ENCODE measurements around the gene ZNG1A.
A peak's percentile ranks its signal among the peaks of the same experiment; 100 is the strongest.
"Not testable (repeated sequence)": the region's sequence is repeated elsewhere in the genome, so short reads cannot be mapped to it uniquely, and the experiment has no call there.

Gene ZNG1A

GRCh38 chr9:117144-117994 is 61.5 kb downstream of the ZNG1A start:
- H3K4me1 ChIP-seq (ENCODE audit: control insufficient read depth, insufficient read depth, low read length); H3K9me3 ChIP-seq (ENCODE audit: control insufficient read depth, insufficient read depth, low read depth, low read length); H3K4me3 ChIP-seq (ENCODE audit: low read depth, low read length); POLR2A ChIA-PET; H3K36me3 ChIP-seq (ENCODE audit: control insufficient read depth in 2 of 2, insufficient read depth in 1 of 2, low read length in 2 of 2); H3K27ac ChIP-seq (ENCODE audit: extremely low read depth, low read depth, low read length); CTCF ChIA-PET: not testable (repeated sequence)

GRCh38 chr9:116239-117077 is 62.4 kb downstream of the ZNG1A start:
- CTCF ChIA-PET; H3K4me3 ChIP-seq (ENCODE audit: low read depth, low read length); H3K36me3 ChIP-seq (ENCODE audit: control insufficient read depth in 2 of 2, insufficient read depth in 1 of 2, low read length in 2 of 2); H3K4me1 ChIP-seq (ENCODE audit: control insufficient read depth, insufficient read depth, low read length); H3K27ac ChIP-seq (ENCODE audit: extremely low read depth, low read depth, low read length); H3K9me3 ChIP-seq (ENCODE audit: control insufficient read depth, insufficient read depth, low read depth, low read length); POLR2A ChIA-PET: not testable (repeated sequence)

GRCh38 chr9:115118-115451 is 63.8 kb downstream of the ZNG1A start:
- H3K4me3 ChIP-seq (ENCODE audit: low read depth, low read length); H3K4me1 ChIP-seq (ENCODE audit: control insufficient read depth, insufficient read depth, low read length); H3K27ac ChIP-seq (ENCODE audit: extremely low read depth, low read depth, low read length); POLR2A ChIA-PET; H3K9me3 ChIP-seq (ENCODE audit: control insufficient read depth, insufficient read depth, low read depth, low read length); H3K36me3 ChIP-seq (ENCODE audit: control insufficient read depth in 2 of 2, insufficient read depth in 1 of 2, low read length in 2 of 2); CTCF ChIA-PET: not testable (repeated sequence)
- TF ChIP-seq ZNF335 (tag by site-specific recombination; conservative IDR thresholded peaks at IDR 0.05), result peak; percentile 27; the same call in 1 of the 2 replicates

GRCh38 chr9:114267-115117 is 64.4 kb downstream of the ZNG1A start:
- H3K27ac ChIP-seq (ENCODE audit: extremely low read depth, low read depth, low read length), result peak overlapping the region; percentile 31; the same call in 1 of the 2 replicates
- H3K36me3 ChIP-seq (ENCODE audit: control insufficient read depth in 2 of 2, insufficient read depth in 1 of 2, low read length in 2 of 2); H3K9me3 ChIP-seq (ENCODE audit: control insufficient read depth, insufficient read depth, low read depth, low read length); H3K4me1 ChIP-seq (ENCODE audit: control insufficient read depth, insufficient read depth, low read length); CTCF ChIA-PET; POLR2A ChIA-PET: not testable (repeated sequence)
- peak overlapping the region; percentile 47 for H3K4me3 ChIP-seq (ENCODE audit: low read depth, low read length)
- TF ChIP-seq SCRT2 (tag by site-specific recombination; IDR thresholded peaks at IDR 0.05) (0 out of 2 replicates have a peak, but pooled peaks have one; percentile 9), ZNF335 (tag by site-specific recombination; conservative IDR thresholded peaks at IDR 0.05) (peak; percentile 38; the same call in 1 of the 2 replicates)

- H3K4me1 ChIP-seq (ENCODE audit: control insufficient read depth, insufficient read depth, low read length); POLR2A ChIA-PET; H3K9me3 ChIP-seq (ENCODE audit: control insufficient read depth, insufficient read depth, low read depth, low read length); H3K36me3 ChIP-seq (ENCODE audit: control insufficient read depth in 2 of 2, insufficient read depth in 1 of 2, low read length in 2 of 2); CTCF ChIA-PET: not testable (repeated sequence)
- TF ChIP-seq ZNF660 (tag by site-specific recombination; IDR thresholded peaks at IDR 0.05) (0 out of 2 replicates have a peak, but pooled peaks have one; percentile 25), ZBTB26 (tag by site-specific recombination; optimal IDR thresholded peaks at IDR 0.05) (peak; percentile 70), ZIC2 (tag by site-specific recombination; IDR thresholded peaks at IDR 0.05) (peak; percentile 22; the same call in 1 of the 2 replicates)
- H3K4me3 ChIP-seq (ENCODE audit: low read depth, low read length), result peak overlapping the region; percentile 47
- H3K27ac ChIP-seq (ENCODE audit: extremely low read depth, low read depth, low read length), result peak overlapping the region; percentile 31; the same call in 1 of the 2 replicates
Observed at GRCh38 chr9:113468-114266, 65.2 kb downstream of the ZNG1A start.

GRCh38 chr9:112589-113467 is 66.0 kb downstream of the ZNG1A start:
- H3K4me1 ChIP-seq (ENCODE audit: control insufficient read depth, insufficient read depth, low read length); H3K4me3 ChIP-seq (ENCODE audit: low read depth, low read length); H3K27ac ChIP-seq (ENCODE audit: extremely low read depth, low read depth, low read length); H3K9me3 ChIP-seq (ENCODE audit: control insufficient read depth, insufficient read depth, low read depth, low read length); H3K36me3 ChIP-seq (ENCODE audit: control insufficient read depth in 2 of 2, insufficient read depth in 1 of 2, low read length in 2 of 2); POLR2A ChIA-PET; CTCF ChIA-PET: not testable (repeated sequence)

GRCh38 chr9:110672-111071 is 68.2 kb downstream of the ZNG1A start:
- CTCF ChIA-PET; H3K4me1 ChIP-seq (ENCODE audit: control insufficient read depth, insufficient read depth, low read length); H3K36me3 ChIP-seq (ENCODE audit: control insufficient read depth in 2 of 2, insufficient read depth in 1 of 2, low read length in 2 of 2); POLR2A ChIA-PET; H3K4me3 ChIP-seq (ENCODE audit: low read depth, low read length); H3K9me3 ChIP-seq (ENCODE audit: control insufficient read depth, insufficient read depth, low read depth, low read length); H3K27ac ChIP-seq (ENCODE audit: extremely low read depth, low read depth, low read length): not testable (repeated sequence)
